Jurkat, Clone E6-1 (cell line): ENCODE results near the gene NFKBIE.

ENCODE experiments used
- DNase-seq: peaks from one replicate; pipeline ENCODE4 v3.0.0-alpha.2; 2011; ENCODE audit warnings: low read depth, low spot score
- H3K4me3 ChIP-seq: 2 replicates; pipeline ENCODE4 v1.5.1; 2011; ENCODE audit warnings: mild to moderate bottlenecking, low read length, control low read depth, moderate library complexity

The NFKBIE gene

GRCh38 chr6:44298864-44299263 lies 33.5 kb upstream of the NFKBIE start:
- H3K4me3 ChIP-seq, result no peak overlapping the region
- no peak for DNase-seq

- H3K4me3 ChIP-seq, result no peak overlapping the region
- DNase-seq, result no peak
Observed at GRCh38 chr6:44298055-44298803, 32.9 kb upstream of the NFKBIE start.

- DNase-seq, result no peak
- no peak overlapping the region for H3K4me3 ChIP-seq
Observed at GRCh38 chr6:44297063-44298038, 32.0 kb upstream of the NFKBIE start.

- no peak overlapping the region for H3K4me3 ChIP-seq
- no peak for DNase-seq
Observed at GRCh38 chr6:44294832-44295791, 29.8 kb upstream of the NFKBIE start.

- H3K4me3 ChIP-seq, result no peak overlapping the region
- no peak for DNase-seq
Observed at GRCh38 chr6:44292661-44293365, 27.5 kb upstream of the NFKBIE start.

- DNase-seq, result peak; percentile 28
- no peak overlapping the region for H3K4me3 ChIP-seq
Observed at GRCh38 chr6:44291841-44292240, 26.5 kb upstream of the NFKBIE start.

- no peak overlapping the region for H3K4me3 ChIP-seq
- DNase-seq, result no peak
Observed at GRCh38 chr6:44289726-44290260, 24.4 kb upstream of the NFKBIE start.

GRCh38 chr6:44286747-44287146 lies 21.4 kb upstream of the NFKBIE start:
- DNase-seq, result no peak
- no peak overlapping the region for H3K4me3 ChIP-seq

GRCh38 chr6:44286285-44286565 lies 20.9 kb upstream of the NFKBIE start:
- DNase-seq, result no peak
- no peak overlapping the region for H3K4me3 ChIP-seq

GRCh38 chr6:44285552-44286284 lies 20.4 kb upstream of the NFKBIE start:
- H3K4me3 ChIP-seq, result no peak overlapping the region
- DNase-seq, result peak; percentile 19

- H3K4me3 ChIP-seq, result no peak overlapping the region
- no peak for DNase-seq
Observed at GRCh38 chr6:44284867-44285266, 19.5 kb upstream of the NFKBIE start.

- no peak for DNase-seq
- H3K4me3 ChIP-seq, result no peak overlapping the region
Observed at GRCh38 chr6:44284121-44284520, 18.8 kb upstream of the NFKBIE start.

- no peak for DNase-seq
- H3K4me3 ChIP-seq, result no peak overlapping the region
Observed at GRCh38 chr6:44278774-44279697, 13.7 kb upstream of the NFKBIE start.

- no peak for DNase-seq
- H3K4me3 ChIP-seq, result no peak overlapping the region
Observed at GRCh38 chr6:44278315-44278714, 13.0 kb upstream of the NFKBIE start.

GRCh38 chr6:44277763-44278162 lies 12.4 kb upstream of the NFKBIE start:
- H3K4me3 ChIP-seq, result no peak overlapping the region
- DNase-seq, result no peak

GRCh38 chr6:44276667-44277640 lies 11.6 kb upstream of the NFKBIE start:
- DNase-seq, result no peak
- H3K4me3 ChIP-seq, result no peak overlapping the region
